CD4-positive, alpha-beta T cell treated with Interleukin-4 for 1 hour (primary cell): ENCODE results near the gene GNAO1.

Experiments used
- DNase-seq, 2 donors: peaks; one replicate each; pipeline ENCODE4 v3.0.0-alpha.2; 2020 to 2022

GNAO1 gene

DNA sequence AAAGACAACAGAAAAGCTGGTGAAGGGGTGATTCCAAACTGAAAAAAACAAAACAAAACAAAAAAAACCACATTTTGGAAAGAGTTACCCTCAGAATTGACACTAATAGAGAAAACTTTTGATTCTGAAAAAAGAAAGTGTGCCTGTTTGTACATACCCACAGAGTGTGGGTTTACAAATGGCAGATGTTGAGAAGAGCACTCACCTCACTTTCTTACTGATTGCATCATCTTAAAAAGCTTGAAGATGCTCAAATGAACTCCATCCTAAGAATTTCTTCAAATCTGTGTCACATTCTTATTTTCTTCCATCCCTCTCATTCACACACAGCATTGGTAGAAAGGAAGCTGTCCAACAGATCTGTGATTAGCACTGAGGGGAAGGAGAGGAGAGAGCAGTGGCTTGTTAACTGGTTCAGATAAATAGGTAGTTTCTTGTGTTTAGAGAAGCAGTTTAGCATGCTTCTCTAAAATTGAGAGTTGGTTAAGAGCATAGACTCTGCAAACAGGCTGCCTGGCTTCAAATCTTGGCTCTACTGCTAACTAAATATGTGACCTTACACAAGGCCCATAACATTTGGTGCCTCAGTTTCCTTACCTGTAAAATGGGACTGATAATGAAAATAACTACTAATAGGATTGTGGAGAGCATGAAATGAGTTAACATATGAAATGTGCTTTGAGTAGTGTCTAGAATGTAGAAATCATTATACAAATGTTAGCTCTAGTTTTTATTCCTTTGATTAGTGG lies 6.9 kb downstream of the GNAO1 start:
- no peak for DNase-seq

DNA sequence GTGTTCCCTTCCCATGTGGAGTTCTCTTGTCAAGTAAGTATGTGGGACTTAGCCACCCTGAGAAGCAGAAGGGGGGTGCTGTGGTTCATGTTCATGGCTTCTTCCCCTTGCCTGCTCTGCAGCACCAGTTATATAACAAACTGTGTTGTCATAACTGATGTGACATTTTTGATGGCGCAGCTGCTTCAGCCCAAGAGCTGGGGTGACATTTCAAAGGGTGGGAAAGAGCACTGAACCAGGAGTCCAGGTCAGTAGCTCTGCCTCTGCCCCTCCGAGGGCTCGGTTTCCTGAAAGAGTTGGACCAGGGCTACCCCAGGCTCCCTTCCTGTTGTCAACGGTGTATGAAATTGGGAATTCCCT lies 7.4 kb downstream of the GNAO1 start:
- no peak for DNase-seq

DNA sequence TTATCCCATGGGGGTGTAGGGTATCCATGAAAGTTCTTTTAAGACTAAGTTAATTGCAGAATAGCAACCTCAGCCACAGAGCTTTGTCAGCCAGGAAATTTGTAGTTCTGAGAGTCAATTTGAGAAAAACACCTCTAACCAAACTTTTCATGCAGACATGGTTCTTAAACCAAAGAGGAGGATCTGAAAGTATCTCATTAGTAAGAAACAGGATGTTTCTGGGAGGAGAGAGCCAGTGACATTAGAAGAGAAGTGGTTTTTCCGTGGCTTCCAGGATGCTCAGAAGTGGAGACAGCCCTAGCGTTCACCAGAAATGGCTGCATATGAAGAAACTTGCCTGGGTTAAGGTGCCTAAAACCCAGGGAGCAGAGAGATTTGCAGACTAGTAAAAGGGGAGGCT lies 7.9 kb downstream of the GNAO1 start:
- peak in 1 of 2 donors; percentile 29 for DNase-seq

DNA sequence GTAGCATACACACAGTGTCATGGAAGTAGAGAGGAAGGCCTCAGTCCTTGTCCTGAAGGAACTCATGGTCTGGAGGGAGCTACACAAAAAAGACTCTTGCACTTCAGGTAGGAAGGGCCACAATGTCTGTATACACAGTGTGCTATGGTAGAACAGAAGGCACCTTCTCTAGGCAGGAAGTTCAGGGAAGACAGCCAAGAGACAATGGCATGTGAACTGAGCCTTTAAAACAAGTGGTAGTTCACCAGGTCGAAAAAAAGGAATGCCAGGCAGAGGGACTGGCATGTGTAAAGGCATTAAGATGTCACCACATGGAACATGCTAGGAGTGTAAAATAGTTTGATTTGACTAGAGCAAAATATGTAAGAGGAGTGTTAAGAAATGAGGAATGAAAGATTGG lies 9.7 kb downstream of the GNAO1 start:
- DNase-seq, result no peak

DNA sequence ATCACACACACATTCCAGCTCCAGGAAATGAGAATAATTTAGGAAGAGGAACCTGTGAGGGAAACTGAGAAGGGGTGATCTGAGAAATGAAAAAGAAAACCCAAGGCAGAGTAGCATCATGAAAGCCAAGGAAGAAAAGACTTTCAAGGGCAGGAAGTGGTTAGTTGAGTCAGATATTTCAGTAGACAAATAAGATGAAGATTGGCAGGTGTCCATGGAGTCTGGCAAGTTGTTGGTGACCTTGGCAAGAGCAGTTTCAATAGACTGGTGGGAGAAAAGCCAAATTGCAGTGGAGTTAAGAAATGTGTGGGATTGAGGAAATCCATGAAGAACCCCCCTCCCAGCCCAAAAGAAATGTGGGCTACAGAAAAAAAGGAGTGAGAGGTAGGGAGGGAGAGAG lies 10.7 kb downstream of the GNAO1 start:
- DNase-seq, result peak in 1 of 2 donors; percentile 61

DNA sequence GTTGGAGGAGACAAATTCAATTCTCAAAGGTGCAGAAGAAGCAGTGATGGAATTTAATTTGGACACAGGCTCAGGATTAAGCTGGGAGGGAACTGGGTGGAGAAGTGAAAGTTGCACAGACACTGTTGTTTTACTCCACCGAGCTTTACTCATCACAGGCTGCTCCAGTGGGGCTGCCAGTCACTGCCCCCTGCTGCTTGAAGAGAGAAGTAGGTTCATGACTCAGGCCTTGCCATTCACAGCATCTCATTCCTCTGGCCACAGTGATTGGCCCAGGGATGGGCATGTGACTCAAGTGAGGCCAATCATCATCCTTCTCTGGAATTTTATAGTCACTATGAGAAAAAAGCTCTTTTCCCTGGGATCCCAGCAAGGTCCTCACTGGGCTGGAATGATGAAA lies 11.8 kb downstream of the GNAO1 start:
- DNase-seq, result peak; percentile 71 to 75

DNA sequence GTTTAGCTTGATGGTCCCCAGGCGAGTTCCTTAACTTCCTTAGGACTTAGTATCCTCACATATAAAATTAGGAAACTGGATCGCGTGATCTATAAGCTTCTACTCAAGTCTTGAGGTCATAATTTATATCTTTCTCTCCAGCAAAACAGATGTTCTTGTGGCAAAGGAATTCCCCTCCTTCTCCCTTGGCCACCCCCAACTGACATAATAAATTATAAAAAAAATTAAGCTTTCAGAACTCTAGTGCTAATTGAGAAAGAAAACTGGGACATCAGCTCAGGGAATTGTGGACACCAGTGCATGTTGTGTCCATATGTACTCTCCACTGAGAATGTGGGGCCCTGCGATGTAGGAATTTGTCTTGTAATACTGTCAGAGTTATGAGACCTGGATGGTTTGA lies 13.5 kb downstream of the GNAO1 start:
- DNase-seq, result no peak

DNA sequence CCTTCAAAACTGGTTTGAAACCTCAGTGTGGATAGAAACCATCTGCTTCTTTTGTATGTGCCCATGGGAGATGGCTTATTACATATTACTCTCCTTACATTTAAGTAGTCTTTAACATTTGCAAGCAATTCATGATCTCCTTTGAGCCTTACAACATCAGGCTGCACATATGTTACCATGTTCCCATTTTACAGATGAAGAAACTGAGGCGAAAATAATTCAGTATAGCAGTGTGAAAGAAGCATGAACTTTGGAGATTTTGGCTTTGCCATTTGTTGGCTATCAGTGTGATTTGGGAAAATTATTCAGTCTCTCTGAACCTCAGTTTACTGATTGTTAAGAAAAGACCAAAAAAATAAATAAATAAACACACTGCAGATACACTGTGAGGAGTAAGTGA lies 15.7 kb downstream of the GNAO1 start:
- DNase-seq, result no peak

DNA sequence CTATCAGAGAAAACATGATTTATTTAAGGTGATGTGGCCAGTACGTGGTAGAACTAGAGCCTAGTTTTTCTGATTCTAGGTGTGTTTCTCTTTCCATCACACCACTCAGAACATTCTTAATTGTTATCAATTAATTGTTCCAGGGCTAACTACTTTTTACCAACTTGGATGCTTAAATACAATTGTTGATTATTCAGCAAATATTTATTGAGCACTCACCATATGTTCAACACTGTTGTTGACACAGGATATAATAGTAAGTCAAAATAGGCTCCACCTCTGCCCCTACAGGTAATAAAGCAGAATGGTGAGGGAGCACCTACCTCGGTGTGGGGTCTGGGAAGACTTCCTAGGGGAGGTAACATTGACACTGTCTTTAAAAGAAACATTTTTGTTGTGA lies 16.1 kb downstream of the GNAO1 start:
- no peak for DNase-seq

DNA sequence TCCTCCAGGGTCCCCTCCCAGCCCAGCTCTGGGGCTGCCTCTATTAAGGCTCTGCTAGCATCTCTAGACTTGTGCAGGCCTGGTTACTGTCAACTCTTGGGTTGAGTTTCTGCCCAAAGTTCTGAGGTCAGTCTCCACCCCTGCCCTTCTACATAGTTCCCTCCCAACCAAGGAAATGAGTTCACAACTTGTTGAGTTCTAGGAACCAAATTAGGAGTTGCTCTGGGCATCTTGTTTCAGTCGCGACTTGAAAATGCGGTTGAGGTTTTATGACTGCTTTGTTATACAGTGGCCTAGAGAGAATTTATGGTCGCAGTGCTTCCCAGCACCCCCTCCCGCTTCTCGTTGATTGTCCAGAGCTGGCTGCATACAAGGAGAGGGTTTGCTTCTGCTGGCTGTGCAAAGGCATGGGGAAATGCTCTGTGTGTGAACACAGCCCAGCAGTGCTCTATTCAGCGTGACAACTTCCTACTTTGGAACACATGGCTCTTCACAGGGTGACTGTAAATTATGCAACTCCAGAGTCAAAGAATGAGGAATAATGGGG lies 20.2 kb downstream of the GNAO1 start:
- no peak for DNase-seq

DNA sequence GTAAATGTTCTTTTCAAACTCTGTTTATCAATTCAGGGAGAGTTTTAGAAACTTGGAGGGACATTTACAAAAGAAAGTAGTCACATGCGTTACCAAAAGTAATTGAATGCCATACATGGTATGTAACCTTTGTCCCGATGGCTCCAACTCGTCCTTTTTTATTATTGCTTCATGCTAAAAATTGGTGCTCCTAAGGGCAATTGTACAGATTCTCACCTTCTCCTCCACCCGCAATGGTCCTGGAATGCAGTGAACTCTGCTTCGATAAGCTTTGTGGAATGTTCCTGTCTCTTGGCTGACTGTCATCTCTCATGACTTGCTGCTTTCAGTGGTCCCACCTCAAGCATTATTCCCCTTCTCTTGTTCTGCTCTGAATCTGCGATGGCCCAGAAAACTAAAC lies 20.9 kb downstream of the GNAO1 start:
- no peak for DNase-seq

DNA sequence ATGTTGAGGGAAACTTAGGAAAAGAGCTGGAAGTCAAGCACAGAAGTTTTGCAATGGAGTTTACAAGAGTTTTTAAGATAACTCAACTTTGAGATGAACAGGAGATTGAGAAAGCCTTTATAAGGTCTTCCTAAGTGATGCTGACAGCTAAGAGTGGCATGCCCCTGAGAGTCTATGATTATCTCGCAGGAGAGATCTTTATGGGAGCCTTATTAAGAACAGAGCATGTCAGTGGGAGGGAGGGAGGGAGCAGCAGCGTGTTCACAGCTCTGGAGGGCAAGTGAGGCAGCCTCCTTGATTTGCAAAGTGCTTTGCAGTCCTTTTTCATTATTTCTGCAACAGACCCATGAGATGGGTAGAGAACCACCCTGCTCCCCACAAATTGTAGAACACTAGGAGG lies 30.7 kb downstream of the GNAO1 start:
- no peak for DNase-seq

DNA sequence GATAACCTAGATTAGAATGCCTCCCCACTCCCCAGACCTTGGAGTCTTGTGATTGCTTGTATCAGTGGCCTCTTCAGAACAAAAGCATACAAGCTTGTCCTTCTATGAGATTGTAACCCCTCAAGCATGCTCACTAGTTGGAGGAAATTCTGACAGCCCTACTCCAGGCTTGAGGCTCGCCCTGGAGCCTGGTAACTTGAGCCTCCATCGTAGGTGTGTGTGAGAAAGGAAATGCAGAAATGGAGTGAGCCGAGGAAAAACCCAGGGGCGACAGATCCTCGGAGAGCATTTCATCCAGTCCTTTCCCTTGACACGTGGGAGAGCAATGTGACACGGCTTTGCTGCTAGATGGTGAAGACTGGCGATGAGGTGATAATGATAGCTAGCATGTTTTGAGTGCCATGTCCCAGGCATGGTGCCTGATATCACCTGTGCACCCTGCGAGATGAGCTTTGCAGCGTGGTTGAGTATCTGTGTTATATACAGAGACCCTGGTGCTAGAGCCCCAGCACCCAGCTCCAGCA lies 31.2 kb downstream of the GNAO1 start:
- DNase-seq, result no peak

DNA sequence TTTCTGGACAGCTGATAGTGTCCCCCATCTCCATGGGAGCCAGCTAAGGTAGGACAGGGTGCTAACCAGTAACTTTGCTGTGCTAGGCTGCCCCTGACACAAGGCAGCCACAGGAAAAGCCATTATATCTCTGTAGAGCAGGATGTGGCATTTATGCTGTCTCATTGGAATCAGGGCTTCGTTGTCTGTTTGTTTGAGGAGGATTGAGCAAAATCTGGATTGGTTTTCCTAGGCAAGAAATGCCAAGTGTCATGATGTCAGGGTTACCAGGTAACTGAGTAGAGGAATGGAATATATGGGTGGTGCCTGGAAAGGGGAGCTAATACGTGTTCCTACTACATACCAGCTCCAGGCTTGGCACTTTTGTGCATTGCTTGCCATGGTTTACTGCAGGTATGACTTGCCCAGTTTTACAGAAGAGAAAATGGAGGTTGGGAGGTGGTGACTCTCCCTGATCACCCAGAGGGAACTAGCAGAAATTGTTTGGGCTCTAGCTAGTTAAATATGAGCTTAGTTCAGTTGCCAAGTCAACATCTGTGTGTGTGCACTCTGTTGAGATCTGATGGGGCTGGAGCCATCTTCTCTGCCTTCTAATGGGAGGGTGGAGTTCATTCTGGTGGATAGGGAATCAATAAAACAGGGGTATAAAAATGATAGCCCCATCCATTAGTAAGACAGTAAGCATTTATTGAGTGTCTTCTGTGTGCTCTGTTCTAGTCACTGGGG lies 33.9 kb downstream of the GNAO1 start:
- DNase-seq, result no peak

DNA sequence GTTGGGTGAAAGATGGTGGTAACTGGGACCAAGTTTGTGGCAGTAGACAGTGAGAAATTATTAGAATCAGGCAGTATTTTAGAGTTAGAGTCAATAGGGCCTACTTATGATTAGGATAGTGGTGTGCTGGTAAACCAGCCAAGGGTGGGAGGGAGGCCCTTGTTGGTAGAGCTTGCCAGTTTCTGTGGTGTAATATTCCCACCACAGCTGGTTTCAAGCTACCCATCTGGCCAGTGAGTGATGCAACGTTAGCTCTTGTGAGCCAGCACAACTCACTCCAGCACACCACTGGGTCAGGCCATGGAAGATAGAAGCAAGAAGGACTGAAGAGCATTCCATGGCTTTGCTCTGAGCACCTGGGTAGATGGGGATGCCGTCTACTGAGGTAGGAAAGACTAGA lies 34.9 kb downstream of the GNAO1 start:
- DNase-seq, result no peak

DNA sequence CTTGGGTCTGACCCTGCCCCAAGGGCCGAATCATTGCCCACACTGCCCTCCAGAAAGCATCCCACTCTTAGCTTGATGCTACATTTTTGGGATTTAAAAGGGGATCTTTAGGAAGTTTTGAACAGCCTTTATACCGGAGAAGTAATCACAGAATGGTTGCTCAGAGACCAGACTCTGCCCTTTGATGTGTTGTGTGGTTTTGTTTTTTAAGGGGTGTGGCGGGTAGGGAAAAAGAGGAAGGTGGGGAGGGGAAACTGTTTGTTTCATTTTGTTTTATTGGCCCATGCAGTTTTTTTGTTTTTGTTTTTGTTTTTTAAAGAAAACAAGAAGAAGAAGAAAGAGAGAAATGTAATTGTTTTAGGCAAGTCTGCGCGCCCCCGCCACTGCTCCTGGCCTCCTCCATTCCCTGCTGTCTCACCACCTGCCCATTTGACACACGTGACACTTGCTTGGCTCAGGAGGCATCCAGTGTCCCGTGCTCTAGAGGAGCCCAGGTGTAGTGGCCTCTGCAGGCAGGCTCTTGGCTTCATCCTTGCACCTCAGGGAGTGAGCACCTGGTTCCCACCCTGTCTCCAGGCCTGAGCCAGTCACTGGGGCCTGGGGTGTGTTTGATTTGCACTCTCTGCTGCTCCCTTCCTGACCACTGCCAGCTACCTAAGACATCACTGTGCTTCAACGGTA lies 35.7 kb downstream of the GNAO1 start:
- DNase-seq, result peak in 1 of 2 donors; percentile 35

DNA sequence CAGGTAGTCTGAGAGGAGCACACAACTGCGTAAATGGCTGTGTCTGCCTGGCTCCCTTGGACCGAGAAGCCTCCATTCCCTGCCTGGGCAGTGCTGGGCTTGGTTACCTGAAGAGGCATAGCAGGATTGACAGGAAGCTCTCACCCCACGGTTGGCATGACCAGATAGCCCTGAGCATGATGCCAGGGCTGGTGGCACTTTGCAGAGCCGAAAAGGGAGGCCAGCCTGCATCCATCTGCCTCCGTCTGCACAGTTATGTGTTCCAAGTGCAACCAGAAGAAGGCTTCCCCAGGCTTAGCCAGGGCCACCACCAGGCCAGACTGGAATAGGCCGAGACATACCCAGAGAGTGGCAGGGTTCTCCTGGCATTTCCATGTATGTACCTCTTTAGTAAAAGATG lies 36.6 kb downstream of the GNAO1 start:
- no peak for DNase-seq

DNA sequence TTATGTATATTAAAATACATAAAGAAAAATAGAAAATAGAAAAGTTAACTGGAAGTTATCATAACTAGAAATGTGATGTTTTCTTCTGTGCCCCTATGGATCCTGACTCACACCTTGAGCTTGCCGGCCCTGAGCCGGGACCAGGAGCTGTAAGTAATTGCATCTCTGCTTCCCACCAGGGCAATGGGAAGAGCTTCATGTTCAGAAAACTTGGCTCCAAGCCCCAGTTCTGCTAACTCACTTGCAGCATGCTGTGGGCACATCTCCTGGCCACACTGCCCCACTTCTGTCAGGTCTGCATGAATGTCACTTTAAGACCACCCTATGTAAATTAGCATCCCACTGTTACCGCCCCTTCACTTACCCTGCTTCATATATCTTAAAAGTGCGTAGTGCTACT lies 37.2 kb downstream of the GNAO1 start:
- no peak for DNase-seq

DNA sequence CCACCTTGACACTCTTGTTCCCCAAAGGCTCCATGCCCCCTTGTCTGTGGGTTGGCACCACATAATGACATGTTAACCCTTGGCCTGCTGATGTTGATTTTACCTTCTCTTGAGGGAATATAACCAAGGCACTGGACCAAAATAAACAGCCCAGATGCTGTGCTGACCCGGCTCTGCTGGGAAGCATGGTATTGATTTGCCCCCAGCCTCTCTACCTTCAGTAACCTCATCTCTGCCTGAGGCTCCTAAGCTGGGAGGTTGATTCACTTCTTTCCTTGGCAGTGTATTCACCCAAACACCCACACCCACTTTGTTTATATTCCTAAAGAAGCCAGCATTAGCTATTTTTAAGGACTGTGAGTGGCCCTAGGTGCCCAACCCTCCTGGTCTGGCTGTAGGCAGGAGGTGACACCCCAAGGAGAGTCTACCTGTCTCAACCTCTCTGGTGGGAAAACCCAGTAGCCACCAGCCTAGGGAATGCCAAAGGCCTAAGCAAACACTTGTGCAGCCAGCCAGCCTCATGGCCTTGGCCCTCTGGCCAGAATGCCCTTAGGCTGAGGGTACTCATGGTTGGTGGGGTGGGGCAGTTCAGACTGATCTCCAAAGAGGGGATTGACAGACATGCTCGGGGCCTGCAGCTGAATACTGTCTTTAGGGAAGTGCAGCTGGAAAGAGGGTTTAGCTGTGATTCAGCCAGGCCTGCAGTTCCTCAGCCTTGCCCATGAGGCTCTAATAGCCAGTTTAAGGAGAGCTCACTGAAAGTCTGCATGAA lies 42.7 kb downstream of the GNAO1 start:
- no peak for DNase-seq

DNA sequence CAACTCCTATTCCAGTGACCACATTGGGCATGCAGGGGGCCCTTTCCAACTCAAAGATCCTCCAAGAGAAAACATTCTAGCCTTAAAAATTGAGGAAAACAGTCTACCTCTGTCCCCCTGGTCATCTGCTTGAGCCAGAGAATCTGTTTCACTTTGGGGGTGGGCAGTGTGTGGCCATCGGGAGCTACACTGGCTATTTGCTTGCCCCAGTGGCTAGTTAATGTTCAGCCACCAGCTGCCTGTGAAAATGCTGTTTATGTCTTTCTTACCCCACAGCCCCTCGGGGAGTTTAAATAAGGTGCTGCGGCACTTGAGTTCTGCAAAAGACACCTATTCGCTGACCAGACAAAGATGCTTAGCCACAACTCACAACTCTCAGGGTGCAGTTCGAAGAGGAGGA lies 43.4 kb downstream of the GNAO1 start:
- DNase-seq, result no peak

DNA sequence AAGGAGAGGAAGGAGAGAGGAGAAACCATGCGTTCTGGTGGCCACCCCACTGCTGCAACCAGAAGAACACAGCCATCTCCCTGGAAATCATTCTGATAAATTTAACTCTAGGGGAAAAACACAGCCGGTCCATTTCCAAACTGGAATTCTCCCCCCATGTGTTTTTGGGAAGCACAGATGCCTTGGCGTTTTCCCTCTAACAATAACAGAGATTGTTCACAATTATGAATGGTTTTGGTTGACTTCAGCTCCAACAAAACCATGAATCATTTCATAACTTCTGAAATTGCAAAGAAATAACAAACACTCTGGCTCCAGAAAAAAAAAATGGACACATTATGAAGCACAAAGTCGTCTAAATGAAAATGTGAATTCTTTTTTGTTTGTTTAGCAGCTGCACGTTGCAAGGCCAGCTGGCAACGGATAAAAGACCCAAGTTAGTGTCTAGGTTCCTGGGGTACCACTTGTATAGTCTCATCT lies 46.2 kb downstream of the GNAO1 start:
- no peak for DNase-seq

DNA sequence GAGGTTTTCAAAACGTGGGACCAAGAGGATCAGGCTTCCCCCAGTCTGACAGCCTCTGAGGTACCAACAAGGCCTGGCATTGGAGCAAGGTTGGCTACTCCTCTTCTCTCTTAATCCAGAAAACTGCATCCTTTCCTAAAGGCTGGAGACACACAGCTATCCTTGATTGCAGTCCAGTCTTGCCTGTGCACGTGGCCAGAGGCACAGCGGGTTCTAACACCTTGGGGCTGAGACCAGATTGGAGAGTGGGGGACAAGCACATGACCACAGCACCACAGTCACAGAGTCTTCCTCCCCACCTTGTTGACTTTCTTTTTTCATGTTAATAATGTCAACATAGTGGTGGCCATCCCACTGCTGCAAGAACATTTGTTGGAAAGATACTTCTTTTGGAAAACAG lies 46.9 kb downstream of the GNAO1 start:
- DNase-seq, result no peak

DNA sequence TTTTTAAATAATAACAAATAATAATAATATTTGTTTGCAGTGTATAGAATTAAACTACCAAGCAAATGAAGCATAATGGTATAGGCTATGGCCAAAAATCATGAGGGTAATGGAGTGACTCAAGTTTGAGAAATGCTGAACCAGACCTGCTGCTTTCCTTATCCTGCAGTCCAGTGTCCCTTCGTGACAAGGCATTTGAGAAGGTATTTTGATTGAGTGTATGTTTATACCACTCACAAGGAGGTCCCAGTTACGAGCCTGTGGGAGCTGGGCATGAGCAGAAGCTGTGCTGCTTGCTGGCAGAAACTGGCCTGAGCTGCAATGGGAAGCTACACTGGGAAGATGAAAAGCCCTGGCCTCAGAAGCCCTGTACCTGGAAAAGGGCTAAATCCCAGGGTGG lies 50.3 kb downstream of the GNAO1 start:
- no peak for DNase-seq
